Medulla oblongata (tissue), 1 donor: ENCODE data around the gene CYTH2.
"Not testable (repeated sequence)": the region's sequence is repeated elsewhere in the genome, so short reads cannot be mapped to it uniquely, and the experiment has no call there.

Experiments
- DNase-seq: peaks from one replicate; pipeline ENCODE4 v3.0.0-alpha.2; 2015; ENCODE audit errors: extremely low spot score

CYTH2 gene

GRCh38 chr19:48477698-48478338 lies 8.6 kb downstream of the CYTH2 start:
- no peak for DNase-seq

GRCh38 chr19:48478339-48479256 lies 9.4 kb downstream of the CYTH2 start:
- no peak for DNase-seq

- no peak for DNase-seq
These were observed 10.5 kb downstream of the CYTH2 start for GRCh38 chr19:48479686-48480085.

- DNase-seq, result peak; percentile 50
These were observed 11.0 kb downstream of the CYTH2 start for GRCh38 chr19:48480183-48480557.

DNA sequence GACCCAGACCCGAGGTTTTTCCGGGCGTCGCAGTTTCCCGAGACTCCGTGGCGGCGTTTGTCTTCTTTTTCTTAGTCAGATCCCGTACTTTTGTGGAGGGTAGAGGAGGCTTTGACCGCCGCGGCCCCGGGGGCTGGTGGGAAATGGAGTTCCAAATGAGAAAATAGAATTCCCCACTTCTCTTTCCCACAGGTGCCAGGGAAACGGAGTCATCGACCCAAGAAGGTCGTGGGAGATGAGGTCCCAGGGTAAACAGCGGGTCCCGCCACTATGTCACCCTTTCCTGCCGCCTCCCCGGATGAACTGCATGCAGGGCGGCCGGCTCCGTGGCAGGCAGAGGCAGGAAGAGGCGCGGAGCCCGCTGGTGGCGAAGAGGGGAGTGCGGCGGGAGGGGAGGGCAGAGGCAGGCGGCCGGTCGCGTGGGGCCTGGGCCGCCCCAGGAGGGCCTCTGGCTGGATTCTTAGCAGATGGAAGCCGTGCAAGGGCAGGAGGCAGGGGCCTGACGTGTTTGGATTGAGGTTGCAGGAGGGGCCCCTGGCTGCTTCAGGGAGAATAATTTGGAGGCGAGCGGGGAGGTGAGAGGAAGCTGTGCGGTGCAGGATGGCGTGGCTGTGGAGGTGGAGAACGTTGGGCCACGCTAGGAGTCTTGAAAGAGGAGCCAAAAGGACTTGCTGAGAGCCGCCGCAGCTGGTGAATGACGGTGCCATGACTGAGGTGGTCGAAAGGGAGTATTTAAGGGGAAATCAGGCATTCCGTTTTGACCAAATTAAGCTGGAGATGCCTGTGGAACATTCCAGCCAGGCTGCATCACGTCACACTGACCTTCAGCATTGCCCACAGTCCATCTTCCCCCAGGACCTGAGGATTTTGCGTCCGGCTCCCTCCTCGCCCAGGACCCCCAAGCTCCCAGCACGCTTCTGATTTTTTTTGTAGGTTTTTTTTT lies 11.7 kb downstream of the CYTH2 start:
- DNase-seq, result peak; percentile 39

GRCh38 chr19:48481846-48482639 lies 12.9 kb downstream of the CYTH2 start:
- DNase-seq, result no peak

- no peak for DNase-seq
These were observed 14.1 kb downstream of the CYTH2 start for GRCh38 chr19:48483301-48483700.

- DNase-seq, result no peak
These were observed 15.2 kb downstream of the CYTH2 start for GRCh38 chr19:48484247-48484893.

- DNase-seq, result no peak
These were observed 15.9 kb downstream of the CYTH2 start for GRCh38 chr19:48484931-48485612.

- DNase-seq, result not testable (repeated sequence)
These were observed 17.5 kb downstream of the CYTH2 start for GRCh38 chr19:48486706-48487105.

DNA sequence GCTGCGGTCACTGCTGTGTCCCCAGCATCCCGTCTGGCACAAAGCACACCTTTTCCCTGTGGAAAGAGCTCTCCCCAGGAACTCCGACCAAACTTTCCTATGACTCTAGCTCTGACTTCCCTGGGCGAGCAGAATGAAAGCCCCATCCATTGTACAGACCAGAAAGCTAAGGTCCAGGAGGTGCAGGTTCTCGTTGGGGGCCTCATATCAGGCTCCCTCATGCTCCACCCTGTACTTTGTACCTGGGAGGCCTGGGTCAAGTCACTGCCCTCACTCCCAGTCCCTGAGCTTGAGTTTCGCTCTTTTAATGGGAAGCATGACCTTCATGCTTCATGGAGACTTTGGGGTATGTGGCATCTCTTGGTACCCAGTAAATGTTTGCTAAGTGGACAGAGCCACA lies 18.4 kb downstream of the CYTH2 start:
- DNase-seq, result no peak

GRCh38 chr19:48487948-48488347 lies 18.8 kb downstream of the CYTH2 start:
- DNase-seq, result no peak

GRCh38 chr19:48488478-48488877 lies 19.3 kb downstream of the CYTH2 start:
- DNase-seq, result not testable (repeated sequence)

DNA sequence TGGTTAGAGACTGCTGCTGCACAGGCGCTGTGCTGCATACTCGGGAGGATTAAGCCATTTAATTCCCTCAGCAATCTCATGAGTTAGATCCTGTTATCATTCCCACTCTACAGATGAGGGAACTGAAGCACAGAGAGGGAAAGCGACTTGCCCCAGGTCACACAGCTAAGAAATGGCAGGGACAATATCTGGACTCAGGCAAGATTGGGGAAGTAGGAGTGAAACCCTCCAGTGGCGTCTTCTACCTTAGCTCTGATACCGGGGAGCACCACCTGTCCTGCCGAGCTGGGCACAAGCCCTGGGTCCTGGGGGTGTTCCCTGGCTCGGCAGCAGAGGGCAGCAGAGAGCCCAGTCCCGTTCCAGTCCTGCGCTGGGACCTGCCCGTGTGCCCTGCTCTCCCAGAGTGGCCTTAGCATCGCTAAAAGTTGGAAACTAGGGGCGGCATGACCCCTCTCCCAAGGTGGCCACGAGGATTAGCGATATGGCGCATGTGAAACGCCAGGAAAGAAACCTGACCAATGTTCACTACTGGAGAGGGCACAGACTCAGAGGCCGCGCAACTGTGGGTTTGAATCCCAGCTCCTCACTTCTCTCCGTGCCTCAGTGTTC lies 20.5 kb downstream of the CYTH2 start:
- DNase-seq, result peak; percentile 48

DNA sequence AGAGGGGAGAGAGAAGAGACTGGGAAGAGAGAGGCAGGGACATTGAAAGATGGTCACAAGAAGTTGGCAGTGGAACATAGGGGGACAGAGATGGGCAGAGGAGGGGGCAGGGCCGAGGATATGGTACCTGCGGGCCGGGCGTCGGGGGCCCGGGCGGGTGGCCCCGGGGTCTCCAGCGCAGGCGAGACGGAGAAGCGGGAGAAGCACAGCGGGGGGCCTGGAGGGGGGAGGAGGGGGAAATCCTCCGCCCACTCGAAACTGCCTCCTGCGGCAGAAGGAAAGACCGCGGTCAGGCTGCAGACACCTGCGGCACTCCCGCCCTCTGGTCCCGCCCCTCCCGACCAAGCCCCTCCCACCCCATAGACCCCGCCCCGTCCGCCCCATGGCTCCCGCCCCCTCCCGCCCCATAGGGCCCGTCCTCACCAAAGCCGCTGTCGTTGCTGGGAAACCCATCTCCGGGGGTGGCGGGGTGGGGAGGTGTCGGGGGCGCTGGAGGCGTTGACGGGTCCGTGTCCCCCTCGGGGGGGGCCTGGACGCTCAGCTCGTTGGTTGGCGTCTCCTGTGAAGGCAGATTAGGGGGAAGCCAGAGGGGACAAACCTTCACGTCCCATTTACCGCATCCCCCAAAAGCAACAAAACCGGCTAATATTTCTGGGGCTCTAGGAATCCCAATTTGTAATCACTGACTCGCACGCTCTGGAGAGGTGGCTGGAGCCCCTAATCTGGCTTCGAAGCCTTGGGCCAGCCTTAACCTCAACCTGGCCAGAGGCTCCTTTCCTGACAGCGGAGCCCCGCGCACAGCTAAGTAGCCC lies 22.0 kb downstream of the CYTH2 start:
- no peak for DNase-seq

- DNase-seq, result no peak
These were observed 22.6 kb downstream of the CYTH2 start for GRCh38 chr19:48491793-48492123.

GRCh38 chr19:48492925-48493717 lies 24.0 kb downstream of the CYTH2 start:
- peak; percentile 89 for DNase-seq
